ENCODE data around the gene EYS.
"Not testable (repeated sequence)": the region's sequence is repeated elsewhere in the genome, so short reads cannot be mapped to it uniquely, and the experiment has no call there.

The EYS gene

DNA sequence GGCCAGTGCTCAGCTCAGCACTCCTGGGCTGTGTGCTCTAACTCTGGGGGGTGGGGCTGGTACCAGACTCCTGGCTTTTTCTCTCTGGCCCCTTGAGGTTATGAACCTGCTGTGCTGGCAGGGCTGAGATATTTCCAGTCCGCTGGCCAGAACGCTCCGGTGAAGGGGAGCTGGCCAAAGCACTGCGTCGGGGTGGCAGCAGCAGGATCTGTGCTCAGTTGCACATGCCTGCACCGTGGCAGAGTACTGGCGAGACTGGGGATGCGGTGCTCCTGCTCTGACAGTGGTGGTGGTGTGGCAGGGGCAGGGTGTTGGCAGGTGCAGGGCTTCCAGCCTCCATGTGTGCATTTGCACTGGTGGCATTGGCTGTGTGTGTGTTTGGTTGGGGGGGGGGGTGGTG, 1697.0 kb downstream of the EYS start:
- DNase-seq: no peak

DNA sequence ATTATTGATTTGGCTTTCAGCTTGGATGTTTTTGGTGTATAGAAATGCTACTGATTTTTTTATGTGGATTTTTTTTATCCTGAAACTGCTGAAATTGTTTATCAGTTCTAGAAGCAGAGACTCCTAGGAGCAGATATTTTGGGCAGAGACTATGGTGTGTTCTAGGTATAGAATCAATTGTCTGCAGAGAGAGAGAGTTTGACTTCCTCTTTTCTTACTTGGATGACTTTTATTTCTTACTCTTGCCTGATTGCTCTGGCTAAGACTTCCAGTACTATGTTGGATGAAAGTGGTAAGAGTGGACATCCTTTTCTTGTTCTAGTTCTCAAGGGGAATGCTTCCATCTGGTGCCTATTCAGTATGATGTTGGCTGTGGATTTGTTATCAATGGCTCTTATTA, 1700.8 kb downstream of the EYS start:
- no peak for DNase-seq

DNA sequence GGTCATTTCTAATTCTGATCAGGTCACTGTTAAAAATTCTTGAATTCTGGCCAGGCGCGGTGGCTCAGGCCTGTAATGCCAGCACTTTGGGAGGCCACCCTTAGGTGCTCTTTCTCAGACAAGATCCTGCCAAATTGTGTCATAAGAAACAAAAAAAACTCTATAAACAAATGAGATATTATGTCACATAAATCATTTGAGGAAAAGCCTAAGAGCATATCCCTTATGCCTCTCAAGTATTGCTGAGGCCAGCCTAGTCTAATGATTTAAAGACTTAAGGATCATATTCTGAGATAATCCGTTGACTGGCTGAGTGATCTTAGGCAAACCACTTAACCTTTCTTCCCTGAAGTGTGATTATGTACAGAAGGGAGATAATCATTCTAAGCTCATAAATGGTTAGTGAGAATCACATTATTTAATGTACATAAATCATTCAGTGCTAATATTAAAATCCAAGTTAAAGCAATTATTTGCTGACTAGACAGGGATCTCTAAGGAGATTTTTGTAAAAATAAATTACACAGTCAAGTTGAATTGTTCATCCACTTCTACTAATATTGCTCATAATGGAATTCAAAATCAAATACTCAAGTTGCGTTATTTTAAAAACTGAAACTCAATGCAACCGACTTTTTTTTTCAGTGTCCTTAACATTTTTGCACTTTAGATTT, 1706.1 kb downstream of the EYS start:
- no peak for DNase-seq

DNA sequence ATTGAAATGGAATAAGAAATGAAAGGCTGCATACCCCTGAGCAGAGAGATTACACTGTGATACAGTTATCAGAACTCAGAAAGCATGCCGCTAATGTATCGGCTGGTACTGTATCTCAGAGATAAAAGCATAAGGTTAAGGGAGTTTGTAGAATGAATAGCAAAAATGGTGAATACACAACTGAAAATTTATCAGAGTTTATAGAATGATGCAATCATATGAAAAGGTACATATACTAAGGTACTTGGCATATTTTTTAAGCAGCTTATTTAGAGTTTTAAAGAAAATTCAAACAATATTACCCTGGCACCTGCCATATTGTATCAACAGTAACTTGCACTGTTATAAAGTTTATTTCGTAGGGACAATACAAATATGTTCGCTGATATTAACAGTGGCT, 1707.4 kb downstream of the EYS start:
- DNase-seq: no peak

DNA sequence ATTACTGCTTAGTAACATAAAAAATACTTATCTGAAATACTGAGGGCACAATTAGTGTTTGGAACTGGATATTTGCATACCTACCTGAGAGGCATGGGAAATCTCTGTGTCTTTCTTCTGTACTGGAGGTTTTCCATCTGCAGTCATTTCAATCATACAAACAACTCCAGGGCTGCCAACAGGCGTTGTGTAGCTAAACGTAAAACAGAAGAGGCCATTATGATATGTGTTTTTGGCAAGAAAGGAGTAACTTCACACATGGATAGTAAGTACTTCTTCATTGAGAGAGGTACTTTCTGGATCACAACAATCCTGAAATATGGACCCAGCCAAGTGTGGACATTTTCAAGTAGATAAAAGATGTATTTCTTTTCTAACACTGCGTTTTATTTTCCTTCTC, 1708.0 kb downstream of the EYS start:
- no peak for DNase-seq

DNA sequence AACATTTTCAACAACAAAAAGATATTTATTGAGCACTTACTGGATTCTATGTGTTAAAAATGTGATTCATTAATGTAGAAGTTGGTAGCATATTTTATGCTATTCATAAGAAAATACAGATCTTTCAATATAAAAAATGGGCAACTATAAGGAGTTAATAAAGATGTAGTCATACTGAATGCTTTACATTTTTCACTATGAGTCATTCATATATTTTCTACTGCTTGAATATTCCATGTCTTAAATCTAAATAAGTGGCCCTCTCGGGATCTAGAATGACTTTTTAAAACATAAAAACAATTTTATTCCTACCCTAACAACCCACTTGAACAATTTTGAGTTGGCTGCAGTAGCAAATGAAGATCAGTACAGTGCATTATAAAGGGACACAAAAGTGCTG, 1709.3 kb downstream of the EYS start:
- no peak for DNase-seq

DNA sequence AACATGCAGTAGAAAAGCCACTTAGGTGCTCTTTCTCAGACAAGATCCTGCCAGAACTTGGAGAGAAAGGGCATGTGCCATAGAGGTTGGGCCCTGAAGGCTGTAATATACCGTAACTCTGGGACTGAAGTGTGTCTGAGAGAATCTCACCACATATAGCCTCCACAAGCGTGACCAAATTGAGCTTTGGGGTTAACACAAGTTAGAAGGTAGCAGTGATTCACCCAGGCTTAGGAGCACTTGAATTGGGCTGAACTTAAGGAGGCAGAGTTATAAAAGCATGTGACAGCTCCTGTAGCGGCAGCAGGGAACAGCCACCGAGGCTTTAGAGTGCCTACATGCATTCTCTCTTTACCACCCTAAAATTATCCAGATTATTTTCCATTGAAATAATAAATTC, 1709.8 kb downstream of the EYS start:
- DNase-seq: no peak

DNA sequence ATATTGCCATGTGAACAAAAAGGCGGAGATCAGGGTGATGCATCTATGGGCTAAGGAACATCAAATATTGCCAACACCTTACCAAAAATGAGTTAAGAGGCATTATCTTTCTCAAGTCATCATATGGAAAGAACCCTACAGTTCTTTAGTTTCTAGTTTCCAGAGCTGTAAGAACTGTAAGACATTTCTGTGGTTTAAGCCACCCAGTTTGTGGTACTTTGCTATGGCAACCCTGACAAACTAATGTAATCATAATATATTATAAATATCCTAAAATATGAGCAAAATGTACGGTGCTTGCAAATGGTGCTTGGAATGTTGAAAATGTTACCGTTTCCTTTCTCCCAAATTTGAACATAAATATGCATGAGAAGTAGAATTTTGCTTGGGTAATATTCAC, 1721.8 kb downstream of the EYS start:
- DNase-seq: no peak

DNA sequence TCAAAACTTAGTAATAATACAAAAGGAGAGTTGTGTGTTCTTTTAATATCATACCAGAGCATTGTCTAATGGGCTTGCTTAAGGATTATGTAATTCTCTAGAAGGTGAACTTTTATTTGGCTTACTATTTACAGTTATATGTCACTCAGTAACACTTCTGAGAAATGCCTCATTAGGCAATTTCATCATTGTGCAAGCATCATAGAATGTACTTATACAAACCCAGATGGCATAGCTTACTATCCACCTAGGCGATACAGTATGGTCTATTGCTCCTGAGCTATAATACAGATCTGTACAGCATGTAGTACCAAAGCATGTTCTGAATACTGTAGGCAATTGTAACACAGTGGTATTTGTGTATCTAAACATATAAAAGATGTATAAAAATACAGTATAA, 1731.3 kb downstream of the EYS start:
- DNase-seq: no peak

DNA sequence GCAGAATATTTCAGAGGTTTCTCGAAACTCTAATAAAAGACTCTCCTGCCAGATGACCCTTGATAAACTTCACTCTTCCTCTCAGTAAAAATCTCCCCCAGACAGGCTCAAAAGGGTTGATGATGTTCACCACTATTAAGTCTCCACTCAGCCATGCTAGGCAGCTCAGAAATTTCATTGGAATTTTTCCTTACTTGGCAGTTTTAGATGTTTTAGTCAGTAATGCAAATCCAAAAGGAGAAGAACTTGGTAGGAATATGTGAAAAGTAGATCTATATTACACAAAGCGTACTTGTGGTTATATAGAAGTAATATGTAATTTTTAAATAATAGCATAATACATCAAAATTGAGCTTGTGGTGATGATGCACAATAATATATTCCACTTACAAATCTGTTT, 1738.4 kb downstream of the EYS start:
- DNase-seq: no peak

DNA sequence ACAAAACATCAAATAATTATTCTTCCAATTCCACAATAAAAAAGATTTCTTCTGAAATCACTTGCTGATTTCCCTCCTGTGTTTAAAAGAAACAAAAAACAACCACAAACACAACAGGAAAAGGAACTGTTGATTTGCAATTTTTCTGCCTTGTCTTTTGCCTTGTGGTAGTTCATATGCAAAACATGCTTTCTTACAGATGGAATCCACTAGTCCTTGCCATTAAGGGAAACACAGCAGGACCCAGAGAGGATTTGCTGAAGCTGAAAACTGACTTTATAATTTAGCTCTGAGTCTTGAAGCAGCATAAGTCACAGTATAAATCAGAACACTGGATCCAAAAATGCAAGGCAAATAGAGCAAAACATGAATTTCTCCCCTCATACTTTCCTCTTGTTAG, 1742.7 kb downstream of the EYS start:
- no peak for DNase-seq

DNA sequence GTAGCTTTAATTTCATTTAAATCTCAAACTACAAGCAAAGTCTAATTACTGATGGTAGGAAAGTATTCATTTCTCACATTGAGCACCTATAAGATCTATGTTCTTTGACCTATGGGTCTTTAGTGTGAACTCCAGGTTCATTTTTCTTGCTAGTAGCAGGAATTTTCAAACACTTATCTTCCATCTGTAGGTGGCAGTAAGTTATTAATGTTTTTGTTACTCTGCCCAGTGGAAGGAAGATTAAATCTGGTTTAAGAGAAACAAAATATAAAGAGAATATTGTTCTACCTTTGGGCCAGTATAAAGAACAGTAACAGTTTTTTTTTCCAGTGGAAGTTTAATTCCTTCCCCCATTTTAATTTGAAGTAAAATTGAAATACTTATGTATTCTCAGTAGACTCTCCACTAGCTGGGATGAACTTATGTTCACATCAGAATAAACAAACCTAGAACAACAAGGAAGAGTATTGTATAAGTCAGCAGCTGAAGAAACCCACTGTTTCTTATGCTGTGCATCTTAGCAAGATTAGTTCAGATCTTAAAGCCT, 1743.2 kb downstream of the EYS start:
- DNase-seq: no peak

DNA sequence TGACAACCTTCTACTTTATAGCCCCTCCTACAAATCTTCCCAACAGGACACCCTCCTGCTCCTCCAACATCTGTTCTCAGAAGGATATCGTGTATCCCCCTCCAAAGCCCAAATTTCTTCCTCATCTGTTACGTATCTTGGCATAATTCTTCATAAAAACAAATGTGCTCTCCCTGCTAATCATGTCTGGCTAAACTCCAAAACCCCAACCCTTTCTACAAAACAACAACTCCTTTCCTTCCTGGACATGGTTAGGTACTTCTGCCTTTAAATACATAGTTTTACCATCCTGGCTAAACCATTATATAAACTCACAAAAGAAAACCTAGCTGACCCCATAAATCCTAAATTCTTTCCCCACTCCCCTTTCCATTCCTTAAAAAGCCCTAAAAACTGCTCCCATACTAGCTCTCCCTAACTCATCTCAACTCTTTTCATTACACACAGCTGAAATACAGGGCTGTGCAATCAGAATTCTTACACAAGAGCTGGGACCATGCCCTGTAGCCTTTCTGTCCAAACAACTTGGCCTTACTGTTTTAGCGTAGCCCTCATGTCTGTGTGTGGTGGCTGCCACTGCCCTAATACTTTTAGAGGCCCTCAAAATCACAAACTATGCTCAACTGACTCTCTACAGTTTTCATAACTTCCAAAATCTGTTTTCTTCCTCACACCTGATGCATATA, 1753.5 kb downstream of the EYS start:
- DNase-seq: not testable (repeated sequence)

DNA sequence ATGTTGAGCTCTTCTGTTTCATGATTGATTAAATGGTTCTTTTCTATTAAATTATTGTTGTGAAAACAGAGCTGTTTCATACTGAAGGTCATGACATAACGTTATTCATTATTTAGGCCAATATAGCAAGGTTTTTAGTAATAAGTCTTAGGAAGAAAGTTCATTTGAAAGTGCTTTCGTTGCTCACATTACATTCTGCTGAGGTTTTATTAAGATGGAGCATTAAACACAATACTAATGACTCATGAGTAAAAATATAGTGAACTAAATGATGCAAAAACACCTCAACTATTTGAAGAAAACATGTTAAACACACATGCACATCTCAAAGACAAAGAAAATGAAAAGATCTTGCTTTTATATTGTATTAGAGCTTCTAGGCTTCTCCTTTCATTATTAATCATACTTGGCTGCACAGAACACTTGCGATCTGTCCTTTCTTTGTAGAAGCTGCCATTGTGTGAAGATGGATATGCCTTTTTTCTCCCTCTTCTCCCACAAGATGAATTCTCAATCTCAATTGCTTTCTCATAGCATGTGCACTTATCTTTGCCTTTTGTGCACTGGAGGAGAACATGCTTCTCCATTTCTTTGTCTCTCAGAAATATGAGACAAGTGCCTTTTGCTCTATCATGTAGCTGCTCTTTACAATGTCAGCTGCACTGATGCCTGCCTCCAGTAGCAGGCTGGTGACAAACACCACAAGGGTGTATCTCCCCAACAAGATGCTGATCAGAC, 1759.1 kb downstream of the EYS start:
- DNase-seq: no peak

DNA sequence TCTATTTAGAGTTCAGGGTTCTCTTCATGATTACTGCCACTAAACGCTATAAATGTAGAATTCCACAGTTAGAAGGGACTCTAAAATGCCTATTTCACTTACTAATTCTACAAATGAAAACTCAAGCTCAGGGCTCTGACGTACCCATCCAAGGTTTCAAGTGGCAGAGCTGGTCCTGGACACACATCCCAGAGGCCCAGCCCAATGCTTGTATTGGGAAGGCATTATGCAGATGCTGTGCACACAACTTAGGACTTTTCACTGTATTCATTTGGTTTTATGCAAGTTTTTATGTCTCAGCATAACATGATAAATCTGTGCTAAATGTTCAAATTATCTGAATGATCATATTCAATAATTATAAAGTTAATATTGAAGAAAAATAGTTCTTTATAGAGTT, 1761.0 kb downstream of the EYS start:
- no peak for DNase-seq

DNA sequence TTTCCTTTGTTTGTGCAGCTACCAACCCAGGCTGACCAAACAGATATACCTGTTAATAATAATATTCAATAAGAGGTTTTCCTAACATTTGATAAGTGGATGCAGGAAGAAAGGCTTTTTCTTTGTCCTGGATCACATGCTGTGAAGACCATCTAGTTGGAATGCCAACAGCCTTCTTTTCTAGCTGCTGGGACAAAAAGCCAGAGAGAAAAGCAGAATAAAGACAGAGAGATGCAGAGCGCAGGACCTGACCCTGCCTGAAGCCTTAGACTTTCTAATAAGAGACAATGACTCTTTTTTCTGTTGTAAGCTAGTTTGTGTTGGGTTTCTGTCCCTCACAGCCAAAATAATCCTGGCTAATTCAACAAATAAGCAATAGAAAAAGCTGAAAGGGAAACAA, 1763.2 kb downstream of the EYS start:
- DNase-seq: no peak

DNA sequence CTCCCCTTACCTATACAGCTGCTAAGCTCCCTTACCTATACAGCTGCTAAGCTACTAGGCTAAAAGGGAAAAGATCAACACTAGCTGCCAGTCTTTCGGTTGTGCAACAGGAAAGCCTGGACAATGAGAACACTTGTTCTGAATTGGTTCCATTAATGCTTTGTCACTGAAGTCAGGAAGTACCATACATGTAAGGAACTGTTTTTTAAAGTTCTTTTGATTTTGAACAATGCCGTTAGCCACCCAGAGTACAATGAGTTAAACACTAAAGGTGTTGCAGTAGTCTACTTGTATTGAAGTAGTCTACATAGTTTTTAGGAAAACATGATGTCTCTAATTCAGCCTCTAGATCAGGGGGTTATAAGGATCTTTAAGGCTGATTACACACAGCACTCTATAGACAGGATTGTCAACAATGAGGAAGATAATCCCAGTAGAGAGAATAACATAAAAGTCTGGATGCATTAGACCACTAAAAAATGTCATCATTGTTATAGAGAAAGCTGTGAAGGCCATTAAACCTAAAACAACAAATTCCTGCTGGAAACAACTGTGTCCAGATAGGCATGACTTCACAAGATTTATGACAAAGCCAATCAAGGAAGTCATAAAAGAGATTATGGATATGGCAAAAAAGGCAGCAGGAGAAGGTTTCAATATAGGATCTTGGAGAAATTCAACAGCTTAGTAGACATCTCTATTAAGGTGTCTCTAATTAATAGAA, 1765.1 kb downstream of the EYS start:
- no peak for DNase-seq

DNA sequence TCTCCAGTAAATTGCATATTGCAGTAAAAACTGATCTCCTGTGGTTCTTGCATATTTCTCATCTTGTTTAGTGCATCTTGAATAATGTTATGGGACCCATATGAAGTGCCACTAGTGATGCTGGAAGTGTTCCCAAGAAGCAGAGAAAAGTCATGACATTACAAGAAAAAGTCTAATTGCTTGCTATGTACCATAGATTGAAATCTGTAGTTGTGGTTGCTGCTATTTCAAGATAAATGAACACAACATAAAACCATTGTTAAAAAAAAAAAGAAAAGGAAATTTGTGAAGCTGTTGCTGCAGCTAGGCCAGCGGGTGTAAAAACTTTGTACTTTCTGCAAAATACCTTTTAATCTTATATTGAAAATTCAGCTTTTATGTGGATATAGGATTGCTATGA, 1767.0 kb downstream of the EYS start:
- DNase-seq: no peak

DNA sequence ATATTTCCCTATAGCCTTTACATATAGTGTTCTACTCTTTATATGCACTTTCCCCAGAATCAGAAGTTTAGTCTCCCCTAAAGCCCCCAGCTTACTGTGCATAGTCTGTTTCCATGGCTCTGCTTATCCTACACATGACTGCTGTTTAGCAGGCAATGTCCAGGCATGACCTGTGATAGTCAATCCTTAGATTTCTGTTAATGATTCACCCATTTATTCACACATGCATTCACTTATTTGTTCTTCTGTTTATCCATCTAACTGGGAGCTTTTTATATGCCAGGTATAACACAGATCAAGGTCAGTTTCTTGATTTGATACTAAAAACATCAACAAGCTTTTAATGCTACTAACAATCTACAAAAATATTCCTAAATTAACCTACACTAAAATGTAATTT, 1770.6 kb downstream of the EYS start:
- DNase-seq: no peak

DNA sequence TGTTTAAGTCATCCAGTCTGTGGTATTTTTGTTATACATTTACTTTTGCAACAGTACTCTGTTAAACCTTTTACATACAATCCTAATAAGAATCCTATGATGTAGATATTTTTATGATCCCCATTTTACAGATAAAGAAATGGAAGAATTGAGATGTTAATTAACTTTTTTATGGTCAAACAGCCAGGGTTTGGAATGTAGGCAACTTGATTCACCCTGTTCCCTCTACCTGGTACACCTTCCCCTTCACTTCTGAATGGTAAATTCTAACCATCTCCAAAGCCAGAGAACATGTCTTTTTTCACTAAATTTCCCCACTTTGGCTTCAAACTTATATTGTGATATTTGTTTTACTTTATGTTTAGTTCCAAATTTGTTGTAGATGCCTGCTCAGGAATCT, 1771.3 kb downstream of the EYS start:
- no peak for DNase-seq

DNA sequence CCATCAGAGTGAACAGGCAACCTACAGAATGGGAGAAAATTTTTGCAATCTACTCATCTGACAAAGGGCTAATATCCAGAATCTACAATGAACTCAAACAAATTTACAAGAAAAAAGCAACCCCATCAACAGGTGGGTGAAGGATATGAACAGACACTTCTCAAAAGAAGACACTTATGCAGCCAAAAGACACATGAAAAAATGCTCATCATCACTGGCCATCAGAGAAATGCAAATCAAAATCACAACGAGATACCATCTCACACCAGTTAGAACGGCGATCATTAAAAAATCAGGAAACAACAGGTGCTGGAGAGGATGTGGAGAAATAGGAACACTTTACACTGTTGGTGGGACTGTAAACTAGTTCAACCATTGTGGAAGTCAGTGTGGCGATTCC, 1773.1 kb downstream of the EYS start:
- not testable (repeated sequence) for DNase-seq

DNA sequence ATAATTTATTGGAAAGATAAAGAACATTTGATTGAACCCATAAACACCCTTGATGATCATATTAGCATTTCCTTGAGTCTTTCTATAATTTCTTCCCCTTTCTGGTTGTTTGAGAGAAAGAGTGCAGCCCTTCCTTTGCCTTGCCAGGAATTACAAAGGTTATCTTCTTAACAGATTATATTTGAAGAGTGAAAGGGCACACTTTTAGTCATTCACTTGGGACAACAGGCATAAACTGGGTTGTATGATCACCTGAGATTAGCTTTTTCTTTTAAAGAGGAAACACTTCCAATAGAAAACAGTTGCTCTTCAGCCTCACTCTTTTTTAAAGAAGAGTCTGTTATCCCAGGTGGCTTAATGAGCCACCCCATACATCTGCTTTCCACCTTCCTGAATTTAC, 1776.2 kb downstream of the EYS start:
- DNase-seq: no peak

DNA sequence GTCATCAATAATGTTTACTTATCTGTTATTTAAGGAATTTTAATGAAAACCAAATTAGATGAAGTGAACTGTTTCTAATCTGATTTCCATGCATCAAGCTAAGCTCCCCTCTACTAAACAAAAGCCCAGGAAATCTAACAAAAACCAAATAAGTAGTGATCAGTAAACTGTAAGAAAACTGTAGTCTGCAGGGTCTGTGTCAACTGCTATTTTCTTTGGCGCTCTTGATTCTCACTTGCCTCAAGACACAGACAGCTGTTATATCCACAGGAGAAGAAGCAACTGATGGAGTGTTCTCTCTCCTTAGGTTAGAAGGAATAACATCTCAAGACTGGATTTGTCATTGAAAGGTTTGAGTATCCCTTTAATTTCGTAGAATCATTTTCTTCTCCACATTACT, 1777.9 kb downstream of the EYS start:
- no peak for DNase-seq

Measured in CD4-positive, alpha-beta T cell treated with Interleukin-17A for 1 hour (primary cell).